AG20443 (cell line): ENCODE results near the gene CENPO.
"Not testable (repeated sequence)": the region's sequence is repeated elsewhere in the genome, so short reads cannot be mapped to it uniquely, and the experiment has no call there.

Experiments used
- DNase-seq: peaks from one replicate; pipeline ENCODE4 v3.0.0; 2012; ENCODE audit warnings: low spot score, mixed read lengths

CENPO gene

GRCh38 chr2:24788816-24789215, 4.4 kb upstream of the CENPO start:
- DNase-seq: no peak

- no peak for DNase-seq
These were observed 1.8 kb upstream of the CENPO start for GRCh38 chr2:24791452-24791851.

- no peak for DNase-seq
These were observed 717 bp upstream of the CENPO start for GRCh38 chr2:24792542-24792873.

GRCh38 chr2:24793761-24794435, 673 bp downstream of the CENPO start:
- DNase-seq: peak; percentile 20

GRCh38 chr2:24797644-24798043, 4.4 kb downstream of the CENPO start:
- no peak for DNase-seq

- not testable (repeated sequence) for DNase-seq
These were observed 7.3 kb downstream of the CENPO start for GRCh38 chr2:24800487-24800886.

- DNase-seq: not testable (repeated sequence)
These were observed 12.8 kb downstream of the CENPO start for GRCh38 chr2:24805811-24806660.

GRCh38 chr2:24806661-24807036, 13.4 kb downstream of the CENPO start:
- no peak for DNase-seq

GRCh38 chr2:24809316-24810007, 16.2 kb downstream of the CENPO start:
- DNase-seq: no peak

- DNase-seq: no peak
These were observed 20.5 kb downstream of the CENPO start for GRCh38 chr2:24813691-24814137.

- DNase-seq: no peak
These were observed 21.3 kb downstream of the CENPO start for GRCh38 chr2:24814516-24814915.

- DNase-seq: no peak
These were observed 21.9 kb downstream of the CENPO start for GRCh38 chr2:24815171-24815570.

- DNase-seq: no peak
These were observed 23.2 kb downstream of the CENPO start for GRCh38 chr2:24816404-24816803.

GRCh38 chr2:24816884-24817283, 23.7 kb downstream of the CENPO start:
- DNase-seq: peak; percentile 75

- DNase-seq: peak; percentile 17
These were observed 25.5 kb downstream of the CENPO start for GRCh38 chr2:24818721-24819167.

- DNase-seq: no peak
These were observed 26.4 kb downstream of the CENPO start for GRCh38 chr2:24819442-24820174.

GRCh38 chr2:24820175-24820513, 26.9 kb downstream of the CENPO start:
- no peak for DNase-seq

GRCh38 chr2:24820598-24821432, 27.6 kb downstream of the CENPO start:
- DNase-seq: no peak

GRCh38 chr2:24821433-24821891, 28.2 kb downstream of the CENPO start:
- DNase-seq: no peak

- no peak for DNase-seq
These were observed 29.0 kb downstream of the CENPO start for GRCh38 chr2:24822049-24822706.
